NCI-H1092 treated with DMSO at 0.1 percent for 48 hours (cell line): Measurements from ENCODE around the gene NUPR1.
"Not testable (repeated sequence)": the region's sequence is repeated elsewhere in the genome, so short reads cannot be mapped to it uniquely, and the experiment has no call there.

Source experiments
- DNase-seq: peaks from one replicate; lab custom pipeline; 2025; lab: John Stamatoyannopoulos, UW

Gene NUPR1

DNA sequence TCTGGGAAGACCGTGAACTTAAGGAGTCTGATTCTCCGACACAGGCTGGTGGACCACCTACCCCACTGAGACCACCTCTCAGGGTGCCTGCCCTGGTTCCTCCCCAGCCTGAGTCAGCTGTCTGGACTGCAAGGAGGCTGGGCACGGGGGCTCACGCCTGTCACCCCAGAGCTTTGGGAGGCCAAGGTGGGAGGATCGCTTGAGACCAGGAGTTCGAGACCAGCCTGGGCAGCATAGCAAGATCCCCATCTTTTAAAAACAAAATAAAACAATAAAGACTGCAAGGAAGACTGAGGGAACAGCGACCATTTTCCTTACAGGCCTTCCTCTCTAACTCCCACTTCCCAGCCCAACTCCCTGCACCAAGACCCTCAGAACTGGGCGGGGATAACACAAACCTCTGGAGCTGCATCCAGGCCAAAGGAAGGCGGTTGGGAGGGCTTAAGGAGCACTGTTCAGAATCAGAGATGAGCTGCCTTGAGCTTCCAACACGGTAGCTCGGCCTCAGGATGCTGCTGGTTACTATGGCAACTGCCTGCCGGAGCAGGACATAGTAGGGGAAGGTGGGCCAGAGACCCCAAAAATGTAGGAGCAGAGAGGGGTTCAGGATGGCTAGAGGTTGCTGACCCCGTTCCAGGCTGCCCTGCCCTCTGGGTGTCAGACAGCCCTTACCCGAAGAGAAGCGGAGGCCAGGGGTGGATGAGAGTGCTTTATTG is 40.0 kb downstream of the NUPR1 start:
- no peak for DNase-seq

DNA sequence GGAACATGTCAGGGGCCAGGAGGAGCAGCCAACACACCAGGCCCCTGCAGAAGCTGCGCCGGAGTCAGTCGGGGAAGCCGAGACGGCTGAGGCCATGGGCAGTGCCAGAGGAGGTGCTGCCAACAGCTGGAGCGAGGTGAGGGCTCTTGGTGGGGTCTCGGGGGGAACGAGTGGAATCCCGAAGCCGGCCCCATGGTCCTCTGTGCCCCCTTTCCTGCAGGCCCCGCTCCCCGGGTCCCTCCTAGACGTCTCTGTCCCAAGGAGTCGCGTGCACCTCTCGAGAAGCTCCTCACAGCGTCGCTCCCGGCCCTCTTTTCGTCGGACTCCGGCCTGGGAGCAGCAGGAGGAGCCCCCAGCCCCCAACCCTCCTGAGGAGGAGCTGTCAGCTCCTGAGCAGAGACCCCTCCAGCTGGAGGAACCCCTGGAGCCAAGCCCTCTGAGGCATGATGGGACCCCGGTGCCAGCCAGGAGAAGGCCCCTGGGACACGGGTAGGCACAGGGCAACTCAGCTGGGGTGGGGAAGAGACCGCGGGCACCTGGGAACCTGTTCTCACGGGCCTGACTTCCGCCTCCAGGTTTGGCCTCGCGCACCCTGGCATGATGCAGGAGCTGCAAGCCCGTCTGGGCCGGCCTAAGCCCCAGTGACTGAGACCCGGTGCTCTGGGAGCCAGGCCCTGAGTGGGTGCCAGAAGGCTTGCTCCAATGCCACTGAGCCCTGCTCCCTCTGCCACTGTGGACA is 40.7 kb downstream of the NUPR1 start:
- DNase-seq = no peak

DNA sequence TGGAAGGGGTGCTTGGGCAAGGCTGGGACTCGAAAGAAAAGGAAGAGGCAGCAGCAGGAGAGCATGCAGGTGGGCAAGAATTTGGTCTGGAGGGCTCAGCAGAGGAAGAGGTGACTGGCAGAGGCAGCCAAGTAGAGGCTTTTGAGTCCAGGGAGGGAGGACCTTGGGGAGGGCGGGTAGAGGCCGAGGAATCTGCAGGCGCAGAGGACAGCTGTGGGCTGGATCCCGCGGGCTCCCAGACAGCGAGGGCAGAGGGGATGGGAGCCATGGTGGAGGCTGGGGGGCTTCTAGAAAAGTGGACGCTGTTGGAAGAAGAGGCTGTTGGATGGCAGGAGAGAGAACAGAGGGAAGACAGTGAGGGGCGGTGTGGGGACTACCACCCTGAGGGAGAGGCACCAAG is 41.4 kb downstream of the NUPR1 start:
- DNase-seq = no peak

DNA sequence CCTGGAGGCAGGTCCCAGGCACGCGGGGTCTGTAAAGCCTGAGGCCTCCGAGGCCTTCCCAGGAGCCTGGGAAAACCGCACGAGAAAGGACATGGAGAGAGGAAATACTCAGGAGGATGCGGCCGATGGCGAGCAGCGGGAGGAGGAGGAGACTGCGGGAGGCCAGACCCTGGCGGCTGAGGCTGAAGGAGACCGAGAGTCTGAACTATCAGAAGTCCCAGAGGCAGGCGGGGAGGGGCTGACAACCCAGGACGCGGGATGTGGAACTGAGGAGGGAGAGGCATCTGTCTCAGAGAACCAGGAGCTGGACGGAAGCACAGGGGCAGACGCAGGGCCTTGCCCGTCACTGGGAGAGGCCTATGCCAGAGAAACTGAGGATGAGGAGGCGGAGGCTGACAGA is 41.9 kb downstream of the NUPR1 start:
- no peak for DNase-seq

DNA sequence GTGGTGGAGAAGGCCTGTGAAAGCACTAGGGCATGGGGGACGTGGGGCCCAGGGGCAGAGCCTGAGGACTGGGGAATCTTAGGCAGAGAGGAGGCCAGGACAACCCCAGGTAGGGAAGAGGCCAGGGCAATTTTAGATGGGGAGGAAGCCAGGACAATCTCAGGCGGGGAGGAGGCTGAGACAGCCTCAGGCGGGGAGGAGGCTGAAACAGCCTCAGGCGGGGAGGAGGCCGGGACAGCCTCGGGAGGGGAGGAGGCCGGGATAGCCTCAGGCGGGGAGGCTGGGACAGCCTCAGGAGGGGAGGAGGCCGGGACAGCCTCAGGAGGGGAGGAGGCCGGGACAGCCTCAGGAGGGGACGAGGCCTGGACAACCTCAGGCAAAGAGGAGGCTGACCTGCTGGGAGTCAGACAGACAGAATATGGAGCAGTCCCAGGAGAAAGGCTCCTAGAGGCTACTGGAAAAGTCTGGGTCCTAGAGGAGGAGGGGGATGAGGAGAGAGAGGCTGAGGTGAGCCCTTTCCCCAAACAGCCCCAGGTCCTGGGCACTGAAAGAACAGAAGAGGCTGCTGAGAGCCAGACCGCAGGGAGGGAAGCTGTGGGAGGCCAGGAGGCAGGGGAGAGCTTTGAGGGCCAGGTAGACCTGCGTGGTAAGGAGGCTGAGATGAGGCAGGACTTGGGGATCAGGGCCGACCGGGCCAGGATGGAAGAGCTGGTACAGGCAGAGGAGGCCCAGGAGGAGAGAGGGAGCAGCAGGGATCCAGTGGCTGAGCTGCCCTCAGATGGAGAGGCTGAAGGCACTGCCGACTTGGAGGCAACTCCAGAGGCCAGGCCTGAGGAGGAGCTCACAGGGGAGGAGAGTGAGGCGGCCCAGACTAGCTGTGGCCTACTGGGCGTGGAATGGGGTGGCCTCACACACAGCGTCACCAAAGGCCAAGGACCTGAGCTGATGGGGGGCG is 42.7 kb downstream of the NUPR1 start:
- DNase-seq = no peak

DNA sequence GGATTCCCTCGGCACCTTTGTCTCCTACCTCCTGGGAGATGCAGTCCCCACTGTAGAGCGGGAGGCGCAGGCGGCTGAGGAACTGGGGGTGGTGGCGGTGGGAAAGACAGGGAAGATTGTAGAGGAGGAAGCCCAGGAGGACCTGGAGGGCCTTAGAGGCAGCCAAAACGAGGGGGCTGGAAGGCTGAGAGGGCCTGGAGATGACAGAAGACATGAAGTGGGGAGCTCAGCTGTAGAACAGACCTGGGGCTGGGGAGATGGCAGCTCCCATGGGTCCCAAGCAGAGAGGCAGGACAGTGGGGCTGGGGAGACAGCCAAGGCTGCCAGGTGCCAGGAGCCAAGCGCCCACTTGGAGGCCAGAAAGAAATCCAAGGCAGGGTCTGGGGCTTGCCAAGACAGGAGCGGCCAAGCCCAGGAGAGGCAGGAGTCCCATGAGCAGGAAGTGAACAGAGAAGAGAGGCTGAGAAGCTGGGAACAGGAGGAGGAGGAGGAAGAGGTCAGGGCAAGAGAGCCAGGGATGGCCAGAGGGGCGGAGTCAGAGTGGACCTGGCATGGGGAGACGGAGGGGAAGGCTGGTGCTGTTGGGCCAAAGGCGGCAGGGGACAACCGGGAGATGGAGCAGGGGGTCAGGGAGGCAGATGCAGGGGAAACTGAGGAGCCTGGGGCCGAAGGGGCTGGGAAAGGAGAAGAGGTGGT is 43.5 kb downstream of the NUPR1 start:
- no peak for DNase-seq

DNA sequence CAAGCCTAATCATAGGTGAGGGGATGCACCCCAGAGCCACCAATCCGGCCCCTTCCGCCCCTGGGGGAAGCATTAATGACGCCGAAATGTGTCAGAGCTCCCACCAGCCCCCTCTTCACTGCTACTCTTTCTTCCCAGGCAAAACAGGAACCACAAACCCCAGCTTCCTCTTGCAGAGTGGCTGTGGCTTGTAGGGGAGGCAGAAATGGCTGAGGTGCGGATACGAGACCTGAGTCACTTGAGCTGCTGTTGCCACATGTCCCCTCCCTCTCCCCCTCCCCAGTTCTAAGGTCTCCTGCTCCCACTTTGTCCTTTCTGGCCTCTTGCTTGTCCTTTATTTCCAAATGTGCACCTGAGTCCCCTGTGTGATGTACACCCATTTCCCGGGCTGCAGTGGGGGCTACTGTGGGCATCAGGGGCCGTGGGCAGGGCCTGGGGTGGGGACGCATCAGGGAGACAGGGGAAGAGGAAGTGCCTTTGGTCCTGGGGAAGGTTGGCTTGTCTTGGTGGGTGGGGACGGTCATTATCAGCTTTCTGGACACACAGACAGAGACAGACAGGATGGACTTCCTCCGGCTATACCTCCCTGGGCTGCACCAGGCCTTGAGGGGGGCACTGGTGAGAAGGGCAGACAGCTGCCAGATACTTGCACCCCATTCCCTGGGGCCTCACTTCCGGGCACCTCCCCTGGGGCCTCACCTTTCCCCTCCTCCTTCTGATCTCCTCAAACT is 44.5 kb downstream of the NUPR1 start, which contains the start of gene APOBR:
Gene APOBR (plus strand): TSS at position 523 of the 731 bp plus-strand sequence. CDS start 39 bp downstream, at position 562.
- no peak for DNase-seq

DNA sequence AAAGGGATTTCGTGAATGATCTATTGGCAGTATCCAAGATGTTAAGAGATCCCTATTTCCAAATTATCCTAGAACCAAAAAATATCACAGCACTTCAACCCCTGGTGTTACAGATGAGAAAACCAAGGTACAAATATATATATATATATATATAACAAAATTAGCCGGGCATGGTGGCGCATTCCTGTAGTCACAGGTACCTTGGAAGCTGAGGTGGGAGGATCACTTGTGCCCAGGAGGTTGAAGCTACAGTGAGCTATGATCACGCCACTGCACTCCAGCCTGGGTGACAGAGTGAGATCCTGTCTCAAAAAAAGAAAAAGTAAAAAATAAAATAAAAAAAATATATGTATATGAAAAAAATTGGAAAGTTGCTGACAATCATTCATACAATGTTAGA is 46.3 kb downstream of the NUPR1 start:
- no peak for DNase-seq

DNA sequence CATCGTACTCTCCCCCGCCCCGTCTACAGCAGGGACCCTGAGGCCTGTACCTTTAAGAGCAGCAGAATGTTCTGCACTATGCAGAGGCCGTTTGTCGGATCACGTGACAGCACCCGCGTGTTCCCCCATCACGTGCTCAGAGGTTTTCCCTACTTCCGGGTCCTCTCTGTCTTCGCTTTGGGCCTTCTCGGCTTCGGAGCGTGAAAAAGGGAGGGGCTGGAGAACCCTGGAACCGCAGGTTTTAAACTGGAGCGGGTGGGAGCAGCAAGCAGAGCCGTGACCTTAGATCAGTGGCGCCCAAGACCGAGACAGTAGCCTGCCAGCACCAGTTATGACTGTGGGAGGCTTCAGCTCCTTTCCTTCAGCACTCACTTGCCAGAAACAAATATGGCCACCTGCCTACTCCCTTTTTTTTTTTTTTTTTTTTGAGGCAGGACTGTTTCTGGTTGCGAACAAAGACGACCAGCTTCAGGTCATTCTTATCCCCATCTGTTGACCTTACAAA is 46.8 kb downstream of the NUPR1 start, which contains the start of gene CLN3:
Gene CLN3 (minus strand): TSS at position 105 of the 505 bp plus-strand sequence. CDS start 315 bp downstream, outside the sequence.
- peak; percentile 97 for DNase-seq

DNA sequence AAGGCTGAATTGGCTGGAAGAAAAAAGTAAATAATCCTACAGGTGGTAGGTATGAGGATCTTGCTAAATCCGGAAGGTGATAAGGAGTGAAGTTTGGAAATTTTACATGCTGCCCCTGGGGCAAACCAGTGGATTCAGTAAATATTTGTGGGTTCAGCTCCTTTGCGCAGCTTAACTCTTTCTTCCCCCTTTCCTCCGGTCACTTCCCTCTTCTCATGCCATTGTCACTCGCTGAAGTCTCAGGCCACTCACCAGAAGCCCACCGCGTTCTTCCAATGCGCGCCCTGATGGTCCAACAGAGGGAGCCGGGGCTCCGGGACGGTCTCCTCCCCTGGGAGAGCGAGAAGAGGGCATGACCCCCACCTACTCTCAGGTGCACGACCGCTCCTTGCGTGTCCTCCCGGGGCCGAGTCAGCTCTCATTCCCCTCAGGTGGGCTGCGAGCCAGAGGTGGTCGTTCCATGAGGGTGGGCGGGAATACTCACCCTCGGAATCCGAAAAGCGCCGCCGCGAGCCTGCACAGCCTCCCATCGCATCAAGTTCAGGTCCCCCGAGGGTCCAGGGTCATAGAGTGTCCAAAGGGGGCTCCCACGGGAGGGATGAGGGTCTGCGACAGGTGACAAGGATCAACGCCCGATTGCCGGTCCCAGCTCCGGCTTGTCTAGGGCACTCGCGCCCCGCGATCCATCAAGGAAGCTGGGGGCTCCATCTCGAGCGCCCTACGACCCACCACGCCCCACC is 47.4 kb downstream of the NUPR1 start:
- DNase-seq = peak; percentile 12

DNA sequence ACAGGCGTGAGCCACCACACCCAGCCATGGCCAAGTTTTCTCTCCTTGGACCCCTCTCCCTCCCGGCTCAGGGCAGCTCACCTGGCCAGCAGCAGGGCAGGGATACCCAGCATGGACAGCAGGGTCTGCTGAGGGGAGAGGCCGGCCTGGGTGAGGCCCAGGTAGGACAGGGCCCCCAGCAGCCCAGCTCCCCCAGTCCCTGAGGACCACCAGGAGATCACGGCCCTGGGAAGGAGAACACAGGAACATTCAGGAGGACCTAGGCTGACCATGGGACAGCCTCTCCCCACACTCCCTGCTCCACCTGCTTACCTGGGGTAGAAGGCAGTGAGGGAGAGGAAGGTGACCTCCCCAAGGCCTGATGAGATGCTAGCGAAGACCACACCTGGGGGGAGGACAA is 52.5 kb downstream of the NUPR1 start:
- DNase-seq = no peak

DNA sequence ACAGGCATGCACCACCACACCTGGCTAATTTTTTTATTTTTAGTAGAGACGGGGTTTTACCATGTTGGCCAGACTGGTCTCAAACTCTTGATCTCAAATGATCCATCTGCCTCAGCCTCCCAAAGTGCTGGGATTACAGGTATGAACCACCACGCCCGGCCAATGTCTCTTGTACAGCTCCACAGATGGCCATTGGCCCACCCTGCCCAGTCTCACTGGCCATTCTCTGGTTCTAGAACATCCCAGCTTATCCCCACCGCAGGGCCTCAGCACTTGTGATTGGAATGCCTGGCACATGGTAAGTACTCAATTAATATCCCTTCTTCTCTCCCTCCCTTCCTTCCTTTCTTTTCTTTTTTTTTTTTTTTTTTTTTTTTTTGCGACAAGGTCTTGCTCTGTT is 55.4 kb downstream of the NUPR1 start:
- DNase-seq = not testable (repeated sequence)
